IMR-90 (cell line): ENCODE results near the gene COL1A1. TPM values are rescaled to one million over a fixed set of nuclear protein-coding genes. Genes with fewer than 3 reads are reported as not detected.

Experiments
- ATAC-seq: fragments of 200-7000 bp; cut with Tn5 transposase; 2 replicates; pipeline ENCODE4 v1.9.1; 2020; ENCODE audit warnings: low read depth, mild to moderate bottlenecking, moderate library complexity
- BruUV-seq: library from RNA; stranded (reverse); fragments of 400-500 nt; replicated peaks from 2 replicates; lab custom pipeline; 2021; lab: Mats Ljungman, UMichigan
- CTCF ChIA-PET: fragments of 300-600 bp; formaldehyde crosslinking; extraction: SDS; loops from one replicate; lab custom pipeline; 2021; ENCODE audit warnings: antibody characterized with exemption; lab: Yijun Ruan, JAX
- POLR2A ChIA-PET: fragments of 300-600 bp; sonication (Branson Sonifier 250); formaldehyde crosslinking; loops from one replicate; lab custom pipeline; 2022; ENCODE audit warnings: antibody characterized with exemption; ENCODE audit not compliant: unreplicated experiment; lab: Charles Lee
- DNase-seq: peaks from one replicate; pipeline ENCODE4 v3.0.0; 2013
- H2AFZ ChIP-seq: replicated peaks from 2 replicates; pipeline ENCODE3; 2013; ENCODE audit warnings: low read length, mild to moderate bottlenecking; ENCODE audit not compliant: poor library complexity
- H2AK5ac ChIP-seq: 2 replicates; pipeline ENCODE4 v1.6.1; 2013; ENCODE audit warnings: low read depth, low read length, inconsistent platforms
- H2AK9ac ChIP-seq: replicated peaks from 2 replicates; pipeline ENCODE3; 2013; ENCODE audit warnings: mild to moderate bottlenecking, low read depth, low read length, moderate library complexity; ENCODE audit not compliant: poor library complexity
- H2BK120ac ChIP-seq: 2 replicates; pipeline ENCODE4 v1.6.1; 2013; ENCODE audit warnings: low read depth, low read length, inconsistent platforms
- H2BK15ac ChIP-seq: 3 replicates; pipeline ENCODE4 v1.6.1; 2013; ENCODE audit warnings: low read depth, low read length, inconsistent platforms
- H2BK20ac ChIP-seq: 2 replicates; pipeline ENCODE4 v1.6.1; 2013; ENCODE audit warnings: low read depth, mild to moderate bottlenecking, inconsistent platforms, low read length, moderate library complexity
- H2BK5ac ChIP-seq: 2 replicates; pipeline ENCODE4 v1.6.1; 2013; ENCODE audit warnings: mild to moderate bottlenecking, low read depth, low read length, inconsistent platforms; ENCODE audit not compliant: poor library complexity, severe bottlenecking
- H3K14ac ChIP-seq: replicated peaks from 2 replicates; pipeline ENCODE4 v1.6.1; 2013; ENCODE audit warnings: low read depth, low read length, inconsistent platforms
- H3K18ac ChIP-seq: 2 replicates; pipeline ENCODE4 v1.6.1; 2013; ENCODE audit warnings: low read depth, low read length, control low read depth
- H3K23ac ChIP-seq: 2 replicates; pipeline ENCODE4 v1.6.1; 2013; ENCODE audit warnings: low read depth, low read length, inconsistent platforms
- H3K27ac ChIP-seq: 2 replicates; pipeline ENCODE4 v1.5.1; 2013; ENCODE audit warnings: mild to moderate bottlenecking, control low read depth, low read length; ENCODE audit not compliant: insufficient read depth
- H3K27me3 ChIP-seq: 2 replicates; pipeline ENCODE4 v1.6.1; 2013; ENCODE audit warnings: low read length; ENCODE audit not compliant: control insufficient read depth, insufficient read depth
- H3K36me3 ChIP-seq: 2 replicates; pipeline ENCODE4 v1.6.1; 2013; ENCODE audit warnings: low read length, mixed read lengths; ENCODE audit not compliant: control insufficient read depth, insufficient read depth
- H3K4ac ChIP-seq: 2 replicates; pipeline ENCODE4 v1.6.1; 2013; ENCODE audit warnings: low read depth, low read length, inconsistent platforms
- H3K4me1 ChIP-seq: 2 replicates; pipeline ENCODE4 v1.6.1; 2013; ENCODE audit warnings: low read length, mixed read lengths; ENCODE audit not compliant: control insufficient read depth, insufficient read depth
- H3K4me2 ChIP-seq: 2 replicates; pipeline ENCODE4 v1.6.1; 2013; ENCODE audit warnings: low read depth, mild to moderate bottlenecking, control low read depth, low read length, moderate library complexity
- H3K4me3 ChIP-seq: 2 replicates; pipeline ENCODE4 v1.5.1; 2013; ENCODE audit warnings: low read depth, mild to moderate bottlenecking, control low read depth, low read length, moderate library complexity; ENCODE audit not compliant: insufficient read depth
- H3K56ac ChIP-seq: 2 replicates; pipeline ENCODE4 v1.6.1; 2013; ENCODE audit warnings: low read length, inconsistent platforms; ENCODE audit not compliant: insufficient read depth; ENCODE audit errors: extremely low read depth
- H3K79me1 ChIP-seq, 2 experiments: 2 replicates each; pipeline ENCODE4 v1.6.1; 2013; ENCODE audit warnings: low read length in 2 of 2, inconsistent platforms in 1 of 2, low read depth in 1 of 2
- H3K9ac ChIP-seq: 2 replicates; pipeline ENCODE4 v1.6.1; 2013; ENCODE audit warnings: low read depth, low read length, control low read depth
- H3K9me1 ChIP-seq: 2 replicates; pipeline ENCODE4 v1.6.1; 2013; ENCODE audit warnings: low read length, inconsistent platforms; ENCODE audit not compliant: insufficient read depth
- H3K9me3 ChIP-seq: 2 replicates; pipeline ENCODE4 v1.6.1; 2013; ENCODE audit warnings: low read length; ENCODE audit not compliant: control insufficient read depth, insufficient read depth
- H4K20me1 ChIP-seq: 2 replicates; pipeline ENCODE4 v1.6.1; 2013; ENCODE audit warnings: low read length, inconsistent platforms; ENCODE audit not compliant: insufficient read depth
- H4K5ac ChIP-seq: 2 replicates; pipeline ENCODE4 v1.6.1; 2013; ENCODE audit warnings: mild to moderate bottlenecking, low read depth, low read length, control low read depth
- H4K8ac ChIP-seq, 2 experiments: 2 replicates each; pipeline ENCODE4 v1.6.1; 2013; ENCODE audit warnings: low read depth in 2 of 2, low read length in 2 of 2, control low read depth in 1 of 2, inconsistent platforms in 1 of 2
- H4K91ac ChIP-seq: 2 replicates; pipeline ENCODE4 v1.6.1; 2013; ENCODE audit warnings: low read depth, low read length, inconsistent platforms; ENCODE audit not compliant: insufficient read depth
- BHLHE40 ChIP-seq: fragments of 150-350 bp; IDR thresholded peaks from 2 replicates; pipeline ENCODE4 v1.6.1; 2016; ENCODE audit warnings: mild to moderate bottlenecking, low read depth, low read length
- CEBPB ChIP-seq: IDR thresholded peaks from 2 replicates; pipeline ENCODE4 v1.6.1; 2012; ENCODE audit warnings: low read depth, low read length, improper control_type of control experiment
- CHD1 ChIP-seq: IDR thresholded peaks from 2 replicates; pipeline ENCODE4 v1.6.1; 2012; ENCODE audit warnings: low read depth, low read length, improper control_type of control experiment
- FOS ChIP-seq: fragments of 150-350 bp; IDR thresholded peaks from 2 replicates; pipeline ENCODE4 v1.6.1; 2016; ENCODE audit warnings: low read depth, low read length
- MAFK ChIP-seq: IDR thresholded peaks from 2 replicates; pipeline ENCODE4 v1.6.1; 2012; ENCODE audit warnings: low read depth, low read length, improper control_type of control experiment
- MAZ ChIP-seq: IDR thresholded peaks from 2 replicates; pipeline ENCODE4 v1.6.1; 2012; ENCODE audit warnings: low read depth, mild to moderate bottlenecking, low read length, improper control_type of control experiment, moderate library complexity, borderline replicate concordance
- MXI1 ChIP-seq: IDR thresholded peaks from 2 replicates; pipeline ENCODE4 v1.6.1; 2012; ENCODE audit warnings: low read depth, mild to moderate bottlenecking, low read length, moderate library complexity, borderline replicate concordance
- POLR2A ChIP-seq: IDR thresholded peaks from 2 replicates; pipeline ENCODE4 v1.6.1; 2012; ENCODE audit warnings: mild to moderate bottlenecking, low read depth, low read length
- RAD21 ChIP-seq: IDR thresholded peaks from 2 replicates; pipeline ENCODE4 v1.6.1; 2012; ENCODE audit warnings: low read length, improper control_type of control experiment
- RFX5 ChIP-seq: IDR thresholded peaks from 2 replicates; pipeline ENCODE4 v1.8.0; 2012; ENCODE audit warnings: low read depth, mild to moderate bottlenecking, low read length, moderate library complexity
- SMC3 ChIP-seq: fragments of 150-350 bp; IDR thresholded peaks from 2 replicates; pipeline ENCODE4 v1.6.1; 2016; ENCODE audit warnings: low read depth, mild to moderate bottlenecking, antibody characterized with exemption, low read length, moderate library complexity
- WGBS, 2 experiments: methylation state at CpG; one replicate each; pipeline versions ENCODE4 v1.1.5 to v1.1.7; 2013; ENCODE audit warnings: missing lambda C conversion rate in 2 of 2; ENCODE audit not compliant: insufficient read length in 1 of 2; ENCODE audit errors: extremely low coverage in 2 of 2; 5-methylcytosine and 5-hydroxymethylcytosine counted together
- dilution Hi-C: fragments of 300-500 bp; cut with HindIII; formaldehyde crosslinking; loops from one replicate; pipeline ENCODE4 v1.14.3; 2018; ENCODE audit warnings: low sequenced_read_pairs; ENCODE audit not compliant: unreplicated experiment
- in situ Hi-C: fragments of 300-500 bp; cut with MboI; formaldehyde crosslinking; loops from 3 replicates; pipeline ENCODE4 v1.14.3; 2019; ENCODE audit warnings: low sequenced_read_pairs, inconsistent platforms, mixed read lengths
- intact Hi-C: fragments of 100-400 bp; cut with micrococcal nuclease; formaldehyde crosslinking; loops from 2 replicates; pipeline ENCODE4 v1.10.0; 2022
- polyA plus RNA-seq, 3 experiments: library from polyadenylated mRNA; depleted of rRNA; stranded (reverse); fragments of >200 nt; gene quantifications; 2 replicates each; pipeline ENCODE4 v1.2.3, GENCODE V29; 2012; ENCODE audit warnings: low replicate concordance in 1 of 3
- total RNA-seq: library from RNA; depleted of rRNA; stranded (reverse); fragments of >200 nt; gene quantifications from 2 replicates; pipeline ENCODE4 v1.2.3, GENCODE V29; 2012
- TF ChIP-seq, protein P1 (sequence below): fragments of 150-350 bp; IDR thresholded peaks from 2 replicates; pipeline ENCODE4 v1.6.1; 2016; ENCODE audit warnings: low read depth, mild to moderate bottlenecking, low read length, moderate library complexity, borderline replicate concordance
- TF ChIP-seq, protein P2 (sequence below): fragments of 150-350 bp; IDR thresholded peaks from 2 replicates; pipeline ENCODE4 v1.6.1; 2017; ENCODE audit warnings: mild to moderate bottlenecking, antibody characterized with exemption, low read length, low read depth
- TF ChIP-seq, protein P3 (sequence below): conservative IDR thresholded peaks from 2 replicates; pipeline ENCODE4 v1.5.1; 2012; ENCODE audit warnings: mild to moderate bottlenecking, low read depth, low read length, improper control_type of control experiment

Gene COL1A1
- total and polyA plus RNA-seq, 2 of the 4 experiments (the other 2 are of a cell fraction), result 2,180 to 4,350 TPM

DNA sequence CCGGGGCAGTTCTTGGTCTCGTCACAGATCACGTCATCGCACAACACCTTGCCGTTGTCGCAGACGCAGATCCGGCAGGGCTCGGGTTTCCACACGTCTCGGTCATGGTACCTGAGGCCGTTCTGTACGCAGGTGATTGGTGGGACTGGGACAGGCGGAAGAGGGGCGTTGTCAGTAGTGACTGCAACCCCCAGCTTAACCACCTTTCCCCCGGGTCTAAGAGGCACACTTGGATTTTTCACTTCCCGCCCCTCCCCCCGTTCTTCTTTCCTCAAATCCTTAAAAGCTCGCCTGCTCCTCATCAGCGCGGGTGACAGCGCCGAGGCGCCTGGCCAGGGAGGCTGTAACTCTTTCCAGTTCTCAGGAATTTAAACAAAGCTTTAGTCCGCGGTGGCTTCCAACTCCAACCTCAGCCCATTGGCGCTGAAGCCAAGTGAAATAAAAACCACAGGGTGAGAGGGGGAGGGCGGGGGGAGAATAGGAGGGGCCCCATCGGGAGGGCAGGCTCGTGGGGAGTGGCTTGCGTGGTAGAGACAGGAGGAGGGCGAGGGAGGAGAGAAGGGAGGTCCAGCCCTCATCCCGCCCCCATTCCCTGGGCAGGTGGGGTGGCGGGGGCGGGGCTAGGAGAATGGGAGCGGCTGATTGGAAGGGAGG, 1.5 kb downstream of the COL1A1 start:
- Histone ChIP-seq H3K79me1 (peaks cover 18 to 64% of the 10 kb centered on the region in 2 experiments; a peak in 3 of 4 replicates), H4K20me1 (peaks cover 63% of the 10 kb centered on the region), H2AK9ac (peak overlapping the region; percentile 90), H3K56ac (peak overlapping the region; percentile 96), H3K23ac (peak overlapping the region; percentile 94), H3K36me3 (peaks cover 49% of the 10 kb centered on the region), H2BK15ac (no peak overlapping the region), H3K9me3 (no peaks in the 10 kb centered on the region), H3K4me3 (peak overlapping the region; percentile 80), H4K8ac (peak overlapping the region; percentile 15 to 87; a peak in 3 of 4 replicates), H3K9ac (peak overlapping the region; percentile 98), H2BK5ac (peak overlapping the region; percentile 99), H4K5ac (peak overlapping the region; percentile 82), H3K4me2 (peak overlapping the region; percentile 63), H3K4ac (peak overlapping the region; percentile 88), H3K14ac (peak overlapping the region; percentile 88), H3K27me3 (no peaks in the 10 kb centered on the region), H4K91ac (peak overlapping the region; percentile 71), H3K18ac (peak overlapping the region; percentile 97), H2BK120ac (peak overlapping the region; percentile 53), H2AK5ac (peak overlapping the region; percentile 85), H3K9me1 (peaks cover 4% of the 10 kb centered on the region), H3K27ac (peak overlapping the region; percentile 99), H2BK20ac (no peak overlapping the region), H2AFZ (peak overlapping the region; percentile 10), H3K4me1 (peaks cover 49% of the 10 kb centered on the region)
- DNase-seq (peak; percentile 93), ATAC-seq (peak; percentile 58)
- CTCF ChIA-PET, result interaction anchor here (0.6 to 1.6 kb wide), 5 partner anchors 10 to 68 kb away, joined by 3 to 6 read pairs (median 4); no protein-coding TSS in a partner anchor
- 0% methylated on average over 12 of the region's 36 CpGs; no CpG with 5 or more reads in 1 of the 2 experiments for WGBS, 2 experiments
- intact Hi-C loops (loop anchor here (1.0 kb wide), 4 partner anchors 10 to 70 kb away; no protein-coding TSS in a partner anchor), dilution Hi-C loops (no loop called here), in situ Hi-C loops (loop anchor here (5.0 kb wide), 1 partner anchor 72 kb away; the partner anchor contains the start of gene TMEM92)
- BruUV-seq, result no TSS peak
- POLR2A ChIA-PET, result interaction anchor here (0.6 to 8.6 kb wide), 24 partner anchors 9 to 291 kb away, joined by 3 to 159 read pairs (median 7); no protein-coding TSS in a partner anchor
- TF ChIP-seq, protein P1, sequence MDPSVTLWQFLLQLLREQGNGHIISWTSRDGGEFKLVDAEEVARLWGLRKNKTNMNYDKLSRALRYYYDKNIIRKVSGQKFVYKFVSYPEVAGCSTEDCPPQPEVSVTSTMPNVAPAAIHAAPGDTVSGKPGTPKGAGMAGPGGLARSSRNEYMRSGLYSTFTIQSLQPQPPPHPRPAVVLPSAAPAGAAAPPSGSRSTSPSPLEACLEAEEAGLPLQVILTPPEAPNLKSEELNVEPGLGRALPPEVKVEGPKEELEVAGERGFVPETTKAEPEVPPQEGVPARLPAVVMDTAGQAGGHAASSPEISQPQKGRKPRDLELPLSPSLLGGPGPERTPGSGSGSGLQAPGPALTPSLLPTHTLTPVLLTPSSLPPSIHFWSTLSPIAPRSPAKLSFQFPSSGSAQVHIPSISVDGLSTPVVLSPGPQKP, result no peak
- TF ChIP-seq, protein P2, sequence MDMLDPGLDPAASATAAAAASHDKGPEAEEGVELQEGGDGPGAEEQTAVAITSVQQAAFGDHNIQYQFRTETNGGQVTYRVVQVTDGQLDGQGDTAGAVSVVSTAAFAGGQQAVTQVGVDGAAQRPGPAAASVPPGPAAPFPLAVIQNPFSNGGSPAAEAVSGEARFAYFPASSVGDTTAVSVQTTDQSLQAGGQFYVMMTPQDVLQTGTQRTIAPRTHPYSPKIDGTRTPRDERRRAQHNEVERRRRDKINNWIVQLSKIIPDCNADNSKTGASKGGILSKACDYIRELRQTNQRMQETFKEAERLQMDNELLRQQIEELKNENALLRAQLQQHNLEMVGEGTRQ, result no peak
- no peak for TF ChIP-seq MXI1
- TF ChIP-seq BHLHE40, result no peak
- no peak; the same call in none of the 2 replicates for TF ChIP-seq RAD21
- no peak for TF ChIP-seq SMC3
- peak; percentile 6; the same call in 1 of the 2 replicates for TF ChIP-seq POLR2A
- peak; percentile 70 for TF ChIP-seq MAZ
- TF ChIP-seq, protein P3, sequence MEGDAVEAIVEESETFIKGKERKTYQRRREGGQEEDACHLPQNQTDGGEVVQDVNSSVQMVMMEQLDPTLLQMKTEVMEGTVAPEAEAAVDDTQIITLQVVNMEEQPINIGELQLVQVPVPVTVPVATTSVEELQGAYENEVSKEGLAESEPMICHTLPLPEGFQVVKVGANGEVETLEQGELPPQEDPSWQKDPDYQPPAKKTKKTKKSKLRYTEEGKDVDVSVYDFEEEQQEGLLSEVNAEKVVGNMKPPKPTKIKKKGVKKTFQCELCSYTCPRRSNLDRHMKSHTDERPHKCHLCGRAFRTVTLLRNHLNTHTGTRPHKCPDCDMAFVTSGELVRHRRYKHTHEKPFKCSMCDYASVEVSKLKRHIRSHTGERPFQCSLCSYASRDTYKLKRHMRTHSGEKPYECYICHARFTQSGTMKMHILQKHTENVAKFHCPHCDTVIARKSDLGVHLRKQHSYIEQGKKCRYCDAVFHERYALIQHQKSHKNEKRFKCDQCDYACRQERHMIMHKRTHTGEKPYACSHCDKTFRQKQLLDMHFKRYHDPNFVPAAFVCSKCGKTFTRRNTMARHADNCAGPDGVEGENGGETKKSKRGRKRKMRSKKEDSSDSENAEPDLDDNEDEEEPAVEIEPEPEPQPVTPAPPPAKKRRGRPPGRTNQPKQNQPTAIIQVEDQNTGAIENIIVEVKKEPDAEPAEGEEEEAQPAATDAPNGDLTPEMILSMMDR, result no peak
- TF ChIP-seq CHD1, result peak; percentile 88; the same call in 1 of the 2 replicates
- TF ChIP-seq RFX5, result no peak
- TF ChIP-seq FOS, result no peak
- no peak for TF ChIP-seq MAFK
- no peak for TF ChIP-seq CEBPB
